IMR-90 (cell line): ENCODE measurements around the gene BRIP1. TPM values are rescaled to one million over a fixed set of nuclear protein-coding genes. Genes with fewer than 3 reads are reported as not detected.

Experiments
- ATAC-seq: fragments of 200-7000 bp; cut with Tn5 transposase; 2 replicates; pipeline ENCODE4 v1.9.1; 2020; ENCODE audit warnings: low read depth, mild to moderate bottlenecking, moderate library complexity
- BruUV-seq: library from RNA; stranded (reverse); fragments of 400-500 nt; replicated peaks from 2 replicates; lab custom pipeline; 2021; lab: Mats Ljungman, UMichigan
- CTCF ChIA-PET: fragments of 300-600 bp; formaldehyde crosslinking; extraction: SDS; loops from one replicate; lab custom pipeline; 2021; ENCODE audit warnings: antibody characterized with exemption; lab: Yijun Ruan, JAX
- POLR2A ChIA-PET: fragments of 300-600 bp; sonication (Branson Sonifier 250); formaldehyde crosslinking; loops from one replicate; lab custom pipeline; 2022; ENCODE audit warnings: antibody characterized with exemption; ENCODE audit not compliant: unreplicated experiment; lab: Charles Lee
- DNase-seq: peaks from one replicate; pipeline ENCODE4 v3.0.0; 2013
- H2AFZ ChIP-seq: replicated peaks from 2 replicates; pipeline ENCODE3; 2013; ENCODE audit warnings: low read length, mild to moderate bottlenecking; ENCODE audit not compliant: poor library complexity
- H2AK5ac ChIP-seq: 2 replicates; pipeline ENCODE4 v1.6.1; 2013; ENCODE audit warnings: low read depth, low read length, inconsistent platforms
- H2AK9ac ChIP-seq: replicated peaks from 2 replicates; pipeline ENCODE3; 2013; ENCODE audit warnings: mild to moderate bottlenecking, low read depth, low read length, moderate library complexity; ENCODE audit not compliant: poor library complexity
- H2BK120ac ChIP-seq: 2 replicates; pipeline ENCODE4 v1.6.1; 2013; ENCODE audit warnings: low read depth, low read length, inconsistent platforms
- H2BK15ac ChIP-seq: 3 replicates; pipeline ENCODE4 v1.6.1; 2013; ENCODE audit warnings: low read depth, low read length, inconsistent platforms
- H2BK20ac ChIP-seq: 2 replicates; pipeline ENCODE4 v1.6.1; 2013; ENCODE audit warnings: low read depth, mild to moderate bottlenecking, inconsistent platforms, low read length, moderate library complexity
- H2BK5ac ChIP-seq: 2 replicates; pipeline ENCODE4 v1.6.1; 2013; ENCODE audit warnings: mild to moderate bottlenecking, low read depth, low read length, inconsistent platforms; ENCODE audit not compliant: poor library complexity, severe bottlenecking
- H3K14ac ChIP-seq: replicated peaks from 2 replicates; pipeline ENCODE4 v1.6.1; 2013; ENCODE audit warnings: low read depth, low read length, inconsistent platforms
- H3K18ac ChIP-seq: 2 replicates; pipeline ENCODE4 v1.6.1; 2013; ENCODE audit warnings: low read depth, low read length, control low read depth
- H3K23ac ChIP-seq: 2 replicates; pipeline ENCODE4 v1.6.1; 2013; ENCODE audit warnings: low read depth, low read length, inconsistent platforms
- H3K27ac ChIP-seq: 2 replicates; pipeline ENCODE4 v1.5.1; 2013; ENCODE audit warnings: mild to moderate bottlenecking, control low read depth, low read length; ENCODE audit not compliant: insufficient read depth
- H3K27me3 ChIP-seq: 2 replicates; pipeline ENCODE4 v1.6.1; 2013; ENCODE audit warnings: low read length; ENCODE audit not compliant: control insufficient read depth, insufficient read depth
- H3K36me3 ChIP-seq: 2 replicates; pipeline ENCODE4 v1.6.1; 2013; ENCODE audit warnings: low read length, mixed read lengths; ENCODE audit not compliant: control insufficient read depth, insufficient read depth
- H3K4ac ChIP-seq: 2 replicates; pipeline ENCODE4 v1.6.1; 2013; ENCODE audit warnings: low read depth, low read length, inconsistent platforms
- H3K4me1 ChIP-seq: 2 replicates; pipeline ENCODE4 v1.6.1; 2013; ENCODE audit warnings: low read length, mixed read lengths; ENCODE audit not compliant: control insufficient read depth, insufficient read depth
- H3K4me2 ChIP-seq: 2 replicates; pipeline ENCODE4 v1.6.1; 2013; ENCODE audit warnings: low read depth, mild to moderate bottlenecking, control low read depth, low read length, moderate library complexity
- H3K4me3 ChIP-seq: 2 replicates; pipeline ENCODE4 v1.5.1; 2013; ENCODE audit warnings: low read depth, mild to moderate bottlenecking, control low read depth, low read length, moderate library complexity; ENCODE audit not compliant: insufficient read depth
- H3K56ac ChIP-seq: 2 replicates; pipeline ENCODE4 v1.6.1; 2013; ENCODE audit warnings: low read length, inconsistent platforms; ENCODE audit not compliant: insufficient read depth; ENCODE audit errors: extremely low read depth
- H3K79me1 ChIP-seq, 2 experiments: 2 replicates each; pipeline ENCODE4 v1.6.1; 2013; ENCODE audit warnings: low read length in 2 of 2, inconsistent platforms in 1 of 2, low read depth in 1 of 2
- H3K9ac ChIP-seq: 2 replicates; pipeline ENCODE4 v1.6.1; 2013; ENCODE audit warnings: low read depth, low read length, control low read depth
- H3K9me1 ChIP-seq: 2 replicates; pipeline ENCODE4 v1.6.1; 2013; ENCODE audit warnings: low read length, inconsistent platforms; ENCODE audit not compliant: insufficient read depth
- H3K9me3 ChIP-seq: 2 replicates; pipeline ENCODE4 v1.6.1; 2013; ENCODE audit warnings: low read length; ENCODE audit not compliant: control insufficient read depth, insufficient read depth
- H4K20me1 ChIP-seq: 2 replicates; pipeline ENCODE4 v1.6.1; 2013; ENCODE audit warnings: low read length, inconsistent platforms; ENCODE audit not compliant: insufficient read depth
- H4K5ac ChIP-seq: 2 replicates; pipeline ENCODE4 v1.6.1; 2013; ENCODE audit warnings: mild to moderate bottlenecking, low read depth, low read length, control low read depth
- H4K8ac ChIP-seq, 2 experiments: 2 replicates each; pipeline ENCODE4 v1.6.1; 2013; ENCODE audit warnings: low read depth in 2 of 2, low read length in 2 of 2, control low read depth in 1 of 2, inconsistent platforms in 1 of 2
- H4K91ac ChIP-seq: 2 replicates; pipeline ENCODE4 v1.6.1; 2013; ENCODE audit warnings: low read depth, low read length, inconsistent platforms; ENCODE audit not compliant: insufficient read depth
- CTCF ChIP-seq: conservative IDR thresholded peaks from 2 replicates; pipeline ENCODE4 v1.5.1; 2012; ENCODE audit warnings: mild to moderate bottlenecking, low read depth, low read length, improper control_type of control experiment
- FOS ChIP-seq: fragments of 150-350 bp; IDR thresholded peaks from 2 replicates; pipeline ENCODE4 v1.6.1; 2016; ENCODE audit warnings: low read depth, low read length
- MAFK ChIP-seq: IDR thresholded peaks from 2 replicates; pipeline ENCODE4 v1.6.1; 2012; ENCODE audit warnings: low read depth, low read length, improper control_type of control experiment
- RFX5 ChIP-seq: IDR thresholded peaks from 2 replicates; pipeline ENCODE4 v1.8.0; 2012; ENCODE audit warnings: low read depth, mild to moderate bottlenecking, low read length, moderate library complexity
- USF2 ChIP-seq: fragments of 150-350 bp; IDR thresholded peaks from 2 replicates; pipeline ENCODE4 v1.6.1; 2017; ENCODE audit warnings: mild to moderate bottlenecking, antibody characterized with exemption, low read length, low read depth
- WGBS, 2 experiments: methylation state at CpG; one replicate each; pipeline versions ENCODE4 v1.1.5 to v1.1.7; 2013; ENCODE audit warnings: missing lambda C conversion rate in 2 of 2; ENCODE audit not compliant: insufficient read length in 1 of 2; ENCODE audit errors: extremely low coverage in 2 of 2; 5-methylcytosine and 5-hydroxymethylcytosine counted together
- dilution Hi-C: fragments of 300-500 bp; cut with HindIII; formaldehyde crosslinking; loops from one replicate; pipeline ENCODE4 v1.14.3; 2018; ENCODE audit warnings: low sequenced_read_pairs; ENCODE audit not compliant: unreplicated experiment
- in situ Hi-C: fragments of 300-500 bp; cut with MboI; formaldehyde crosslinking; loops from 3 replicates; pipeline ENCODE4 v1.14.3; 2019; ENCODE audit warnings: low sequenced_read_pairs, inconsistent platforms, mixed read lengths
- intact Hi-C: fragments of 100-400 bp; cut with micrococcal nuclease; formaldehyde crosslinking; loops from 2 replicates; pipeline ENCODE4 v1.10.0; 2022
- polyA plus RNA-seq, 3 experiments: library from polyadenylated mRNA; depleted of rRNA; stranded (reverse); fragments of >200 nt; gene quantifications; 2 replicates each; pipeline ENCODE4 v1.2.3, GENCODE V29; 2012; ENCODE audit warnings: low replicate concordance in 1 of 3
- total RNA-seq: library from RNA; depleted of rRNA; stranded (reverse); fragments of >200 nt; gene quantifications from 2 replicates; pipeline ENCODE4 v1.2.3, GENCODE V29; 2012

BRIP1 gene
- total and polyA plus RNA-seq, 2 of the 4 experiments (the other 2 are of a cell fraction): 6.1 to 19.7 TPM

- H2BK120ac ChIP-seq: no peak overlapping the region
- no peaks in the 10 kb centered on the region for H3K9me3 ChIP-seq
- H2AK5ac ChIP-seq: no peak overlapping the region
- no peaks in the 10 kb centered on the region for H3K9me1 ChIP-seq
- peaks cover 1% of the 10 kb centered on the region; the same call in 1 of the 2 replicates for H3K36me3 ChIP-seq
- no peaks in the 10 kb centered on the region for H3K4me1 ChIP-seq
- no peak overlapping the region for H2BK15ac ChIP-seq
- no peak overlapping the region for H2AFZ ChIP-seq
- ATAC-seq (no peak), DNase-seq (no peak)
- 80% methylated on average over 1 of the region's 4 CpGs; no CpG with 5 or more reads in 1 of the 2 experiments for WGBS, 2 experiments
- no peak overlapping the region for H2BK20ac ChIP-seq
- no peak overlapping the region for H3K23ac ChIP-seq
- H3K4me3 ChIP-seq: no peak overlapping the region
- H4K91ac ChIP-seq: no peak overlapping the region
- H3K56ac ChIP-seq: no peak overlapping the region
- ChIA-PET CTCF (no interaction called here), POLR2A (no interaction called here)
- H3K9ac ChIP-seq: no peak overlapping the region
- TF ChIP-seq RFX5: no peak
- TF ChIP-seq FOS: no peak
- no peak for TF ChIP-seq CTCF
- no peak for TF ChIP-seq MAFK
- no peak for TF ChIP-seq USF2
- in situ Hi-C loops: no loop called here
- no peak overlapping the region for H2BK5ac ChIP-seq
- H3K14ac ChIP-seq: no peak overlapping the region
- intact Hi-C loops: no loop called here
- H3K4me2 ChIP-seq: no peak overlapping the region
- no peak overlapping the region for H3K27ac ChIP-seq
- no peaks in the 10 kb centered on the region for H3K27me3 ChIP-seq
- H3K4ac ChIP-seq: no peak overlapping the region
- no peak overlapping the region for H4K8ac ChIP-seq
- no peak overlapping the region for H2AK9ac ChIP-seq
- H4K20me1 ChIP-seq: no peaks in the 10 kb centered on the region
- H3K18ac ChIP-seq: no peak overlapping the region
- H4K5ac ChIP-seq: no peak overlapping the region
- dilution Hi-C loops: no loop called here
- H3K79me1 ChIP-seq: peaks cover 3% of the 10 kb centered on the region in 2 experiments; a peak in 2 of 4 replicates
- BruUV-seq: no TSS peak
Observed at GRCh38 chr17:61794242-61794641, 69.1 kb downstream of the BRIP1 start.
